ENCODE measurements around the gene GNAS.
A peak's percentile ranks its signal among the peaks of the same experiment; 100 is the strongest.

Gene GNAS

DNA sequence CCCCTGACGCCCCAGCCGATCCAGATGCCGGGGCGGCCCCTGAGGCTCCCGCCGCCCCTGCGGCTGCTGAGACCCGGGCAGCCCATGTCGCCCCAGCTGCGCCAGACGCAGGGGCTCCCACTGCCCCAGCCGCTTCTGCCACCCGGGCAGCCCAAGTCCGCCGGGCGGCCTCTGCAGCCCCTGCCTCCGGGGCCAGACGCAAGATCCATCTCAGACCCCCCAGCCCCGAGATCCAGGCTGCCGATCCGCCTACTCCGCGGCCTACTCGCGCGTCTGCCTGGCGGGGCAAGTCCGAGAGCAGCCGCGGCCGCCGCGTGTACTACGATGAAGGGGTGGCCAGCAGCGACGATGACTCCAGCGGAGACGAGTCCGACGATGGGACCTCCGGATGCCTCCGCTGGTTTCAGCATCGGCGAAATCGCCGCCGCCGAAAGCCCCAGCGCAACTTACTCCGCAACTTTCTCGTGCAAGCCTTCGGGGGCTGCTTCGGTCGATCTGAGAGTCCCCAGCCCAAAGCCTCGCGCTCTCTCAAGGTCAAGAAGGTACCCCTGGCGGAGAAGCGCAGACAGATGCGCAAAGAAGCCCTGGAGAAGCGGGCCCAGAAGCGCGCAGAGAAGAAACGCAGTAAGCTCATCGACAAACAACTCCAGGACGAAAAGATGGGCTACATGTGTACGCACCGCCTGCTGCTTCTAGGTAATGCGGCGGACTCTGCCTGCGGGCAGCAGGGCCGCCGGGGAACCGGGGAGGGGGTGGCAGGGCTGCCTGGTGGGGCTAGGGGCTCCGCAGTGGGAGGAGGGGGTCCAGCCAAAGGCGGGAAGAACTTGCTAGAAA lies 2.3 kb downstream of the GNAS start:
- no peak for DNase-seq

DNA sequence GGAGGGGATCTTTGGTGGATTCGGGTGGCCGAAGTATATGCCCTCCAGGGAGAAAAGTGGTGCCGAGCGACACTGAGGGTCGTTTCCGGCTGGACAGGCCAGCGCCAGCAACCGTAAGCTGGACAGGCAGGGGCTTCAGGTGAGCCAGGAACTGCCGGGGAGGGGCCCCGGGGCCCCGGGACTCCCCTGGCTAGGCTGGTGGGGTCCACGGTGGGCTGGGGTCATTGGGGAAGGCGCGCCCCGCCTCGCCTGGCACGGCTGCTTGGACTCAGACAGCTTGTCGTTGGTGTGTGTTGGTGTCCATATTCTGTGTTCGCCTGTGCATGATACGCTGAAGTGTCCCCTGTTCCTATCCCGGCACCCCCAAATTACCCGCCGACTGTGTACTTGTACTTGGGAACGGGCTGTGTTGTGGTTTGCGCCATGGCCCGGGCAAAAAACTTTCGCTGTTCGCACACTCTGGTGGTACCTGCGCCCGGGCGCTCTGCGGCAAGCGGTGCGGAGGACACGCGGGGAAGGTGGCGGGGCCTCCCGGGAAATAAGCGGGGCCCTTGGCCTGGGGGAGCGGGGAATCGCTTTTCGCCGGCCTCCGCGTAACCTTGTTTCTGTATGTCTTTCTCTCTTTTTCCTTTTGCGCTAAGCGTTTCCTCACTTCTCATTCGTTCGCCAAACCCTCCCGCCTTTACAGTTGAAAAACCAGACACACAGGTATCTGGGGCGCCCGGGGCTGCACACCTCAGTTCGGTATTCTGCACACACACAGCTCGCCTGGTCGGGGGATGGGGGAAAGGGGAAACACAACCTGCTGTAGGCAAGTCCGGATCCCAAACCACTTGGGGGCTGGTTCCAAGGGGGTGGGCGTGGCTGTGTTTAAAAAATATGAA lies 3.2 kb downstream of the GNAS start:
- no peak for DNase-seq

DNA sequence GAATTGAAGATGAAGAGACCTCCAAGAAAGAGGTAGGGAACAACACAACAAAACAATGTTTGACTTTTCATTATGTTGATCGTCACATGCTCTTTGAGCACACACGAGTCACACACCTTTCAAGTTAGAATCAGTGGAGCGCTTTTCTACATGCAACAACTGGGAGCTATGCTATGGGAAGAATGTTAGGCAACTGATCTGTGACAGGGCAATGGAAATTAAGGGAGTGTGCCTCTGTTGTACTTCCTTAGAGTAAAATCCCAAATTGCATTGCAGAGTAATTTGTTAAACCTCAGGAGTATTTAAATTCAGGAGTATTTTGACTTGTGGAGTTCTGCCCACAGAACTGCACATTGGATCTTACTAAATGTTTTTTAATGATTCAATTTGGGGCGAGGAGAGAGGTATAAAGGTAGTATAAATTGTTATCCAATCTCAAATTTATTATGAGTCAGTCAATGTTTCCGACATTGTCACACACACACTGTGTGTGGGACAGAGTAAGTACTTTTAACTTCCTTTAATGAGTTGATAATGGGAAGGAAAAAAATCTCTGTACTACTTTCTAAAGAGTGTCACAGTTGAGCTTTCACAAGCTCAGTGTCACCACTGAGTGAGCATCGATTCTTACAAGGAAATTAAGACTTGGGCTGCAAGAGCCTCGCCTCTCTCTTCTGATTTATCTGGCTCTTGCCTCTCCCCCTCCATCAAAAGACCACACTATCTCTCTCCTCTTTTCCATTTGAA lies 10.7 kb downstream of the GNAS start:
- no peak for DNase-seq

DNA sequence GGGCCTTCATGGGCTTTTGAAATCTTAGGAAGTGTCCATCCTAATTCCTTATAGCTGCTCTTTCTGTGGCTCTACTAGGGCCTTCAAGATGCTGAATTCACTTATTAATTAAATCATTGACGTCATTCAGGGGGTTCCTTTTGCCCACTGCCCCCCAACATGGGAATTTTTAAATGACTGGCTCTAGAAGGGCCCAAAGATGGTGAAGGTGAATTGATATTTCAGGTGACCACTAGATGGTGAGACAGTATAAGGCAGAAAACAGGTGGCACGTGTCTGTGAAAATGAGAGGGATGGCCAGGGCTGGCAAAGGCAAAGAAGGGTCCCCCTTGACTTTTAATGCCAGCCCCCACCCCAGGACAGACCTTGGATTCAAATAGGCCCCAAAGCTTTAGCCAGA lies 11.8 kb downstream of the GNAS start:
- DNase-seq: no peak

DNA sequence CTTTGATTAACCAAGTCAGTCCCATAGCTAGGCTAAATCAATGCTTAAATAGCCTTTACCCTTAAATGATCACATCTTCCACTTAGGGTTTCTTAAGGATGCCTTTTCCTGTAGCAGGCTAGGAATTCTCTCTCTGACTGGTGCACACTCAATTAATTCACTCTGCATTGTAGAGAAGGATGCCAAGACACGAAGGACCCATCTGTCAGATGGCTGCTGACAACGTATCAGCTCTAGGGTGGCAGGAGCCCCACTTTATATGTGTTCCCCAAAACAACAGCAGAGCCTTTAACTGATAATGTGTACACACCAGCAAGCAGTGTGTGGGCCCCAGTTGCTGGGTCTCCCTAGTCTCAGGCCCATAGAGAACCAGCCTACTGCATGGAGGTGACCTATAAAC lies 13.3 kb downstream of the GNAS start:
- no peak for DNase-seq

DNA sequence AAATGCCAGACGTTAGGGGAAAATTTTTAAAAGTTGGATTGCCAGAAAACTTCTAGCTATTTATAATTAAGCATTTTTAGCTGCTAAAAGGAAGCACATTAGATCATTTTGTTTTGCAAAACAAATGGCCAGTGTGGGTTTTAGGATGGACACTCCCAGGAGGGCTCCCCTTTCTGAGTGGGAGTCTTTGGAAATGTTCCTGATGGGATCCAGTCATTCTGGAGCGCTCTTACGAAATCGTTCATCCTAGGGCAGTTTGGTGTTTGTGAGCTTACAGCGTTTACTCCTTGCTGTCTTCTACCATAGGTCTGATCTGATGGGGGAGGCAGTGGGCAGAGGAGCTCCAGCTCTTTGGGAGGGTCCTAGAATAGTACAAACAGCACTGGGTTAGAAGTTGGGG lies 14.7 kb downstream of the GNAS start:
- DNase-seq: no peak

DNA sequence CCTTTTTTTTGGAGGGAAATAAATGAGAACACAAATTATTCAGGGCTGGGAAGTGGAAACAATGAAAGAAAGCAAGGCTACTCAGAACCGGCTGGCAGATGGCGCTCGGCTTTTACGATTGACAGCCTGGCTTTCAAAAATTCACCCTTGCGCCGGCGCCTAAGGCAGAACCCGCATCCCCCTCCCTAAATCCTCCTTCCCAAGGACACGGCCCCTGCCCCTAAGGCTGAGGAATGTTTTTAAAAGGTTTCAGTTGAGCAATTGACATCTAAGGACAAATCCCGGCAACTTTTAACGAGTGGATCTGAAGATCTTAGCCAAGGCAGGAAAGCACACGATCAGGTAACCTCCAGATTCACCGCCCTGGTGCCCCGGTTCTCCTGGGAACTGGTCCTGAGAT lies 16.3 kb downstream of the GNAS start:
- DNase-seq: no peak

DNA sequence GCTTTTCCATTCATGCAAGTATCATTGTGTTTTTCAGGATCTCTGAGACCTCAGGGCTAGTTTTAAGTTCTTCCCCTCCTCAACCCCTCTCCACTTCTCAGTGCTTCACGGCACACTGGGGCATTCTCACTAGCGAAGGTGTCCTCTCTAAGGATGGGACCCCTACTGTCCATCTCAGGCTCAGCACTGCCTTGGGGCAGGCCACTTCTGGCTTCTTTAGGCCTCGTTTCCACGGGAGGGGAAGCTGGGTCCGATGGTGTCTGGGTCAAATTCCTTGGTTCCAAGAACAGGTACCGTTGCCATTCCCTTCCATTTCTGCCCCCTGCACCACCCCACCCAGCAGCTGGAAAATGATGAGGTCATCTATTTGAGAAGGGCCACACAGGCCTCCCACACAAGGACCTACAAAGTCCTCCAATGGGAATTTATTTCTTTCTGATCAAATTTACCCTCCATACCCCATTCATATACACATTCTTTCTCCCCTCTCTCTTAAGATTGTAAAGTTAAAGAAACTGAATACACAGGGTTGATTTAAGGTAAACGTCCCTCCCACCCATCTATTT lies 17.2 kb downstream of the GNAS start:
- no peak for DNase-seq

DNA sequence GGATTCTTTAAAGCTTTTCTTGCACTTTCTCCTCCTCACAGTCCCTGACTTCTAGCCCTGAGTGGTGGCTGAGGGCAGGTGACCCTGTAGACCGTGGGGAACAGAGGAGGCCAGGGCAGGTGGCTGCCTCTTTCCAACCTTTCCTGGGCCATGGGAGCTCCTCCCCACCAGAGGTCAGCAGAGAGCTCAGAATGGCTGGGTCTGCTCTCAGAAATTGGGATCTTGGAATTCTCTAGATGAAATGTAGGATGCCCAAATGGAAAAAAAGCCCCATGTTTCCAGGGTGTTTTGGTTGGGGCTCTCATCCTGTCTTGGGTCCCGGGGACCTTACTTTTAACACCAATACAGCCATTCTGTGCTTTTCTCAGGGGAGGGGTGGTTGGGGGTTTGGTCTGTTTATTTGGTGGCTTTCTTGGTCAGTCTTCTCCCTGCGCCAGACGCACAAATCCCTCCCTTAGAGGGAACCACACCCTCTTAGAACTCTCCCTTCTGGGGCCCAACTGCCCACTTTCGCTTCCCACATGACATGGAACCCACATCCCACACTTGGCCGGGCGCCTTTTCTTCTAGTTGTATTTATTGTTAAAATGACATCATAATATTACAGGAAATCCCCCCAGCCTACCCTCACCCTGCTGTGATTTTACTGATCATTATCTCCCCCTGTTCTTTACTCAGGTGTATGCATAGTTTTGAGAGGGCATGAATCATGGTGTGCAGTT lies 17.9 kb downstream of the GNAS start:
- DNase-seq: peak; percentile 88

DNA sequence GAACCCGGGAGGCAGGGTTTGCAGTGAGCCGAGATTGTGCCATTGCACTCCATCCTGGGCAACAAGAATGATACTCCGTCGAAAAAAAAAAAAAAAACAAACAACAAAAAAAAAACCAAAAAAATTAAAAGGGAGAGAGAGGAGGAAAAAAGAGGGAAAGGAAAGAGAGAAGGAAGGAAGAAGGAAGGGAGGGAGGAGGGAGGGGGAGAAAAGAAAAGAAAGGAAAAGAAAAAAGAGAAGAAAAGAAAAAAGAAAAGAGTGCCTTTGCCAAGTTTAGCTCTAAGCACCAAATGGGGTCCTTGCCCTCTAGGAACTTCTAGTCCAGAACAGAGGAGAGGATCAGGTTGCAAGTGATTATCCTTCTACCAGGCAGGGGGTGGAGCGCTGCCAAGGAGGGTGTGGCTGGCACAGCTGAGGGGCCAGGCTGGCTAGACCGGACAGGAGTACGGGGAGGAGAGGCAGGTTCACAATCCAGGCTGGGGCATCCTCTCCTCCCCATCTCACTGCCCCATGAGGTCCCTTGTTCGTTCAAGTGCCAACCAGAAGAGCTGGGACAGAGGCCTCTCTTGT lies 19.1 kb downstream of the GNAS start:
- no peak for DNase-seq

DNA sequence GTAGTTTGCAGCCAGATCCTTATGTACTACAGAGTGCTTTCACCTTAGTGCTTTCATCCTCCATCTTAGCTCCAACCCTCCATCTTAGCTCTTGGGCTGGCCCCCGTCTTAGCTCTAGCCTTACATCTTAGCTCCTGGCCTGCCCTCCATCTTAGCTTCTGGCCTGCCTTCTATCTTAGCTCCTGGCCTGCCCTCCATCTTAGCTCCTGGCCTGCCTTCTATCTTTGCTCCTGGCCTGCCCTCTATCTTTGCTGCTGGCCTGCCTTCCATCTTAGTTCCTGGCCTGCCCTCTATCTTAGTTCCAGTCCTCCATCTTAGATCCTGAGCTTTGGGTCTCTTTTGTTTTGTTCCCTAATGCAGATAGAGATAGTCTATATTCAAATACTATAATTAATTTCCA lies 22.0 kb downstream of the GNAS start:
- DNase-seq: no peak

DNA sequence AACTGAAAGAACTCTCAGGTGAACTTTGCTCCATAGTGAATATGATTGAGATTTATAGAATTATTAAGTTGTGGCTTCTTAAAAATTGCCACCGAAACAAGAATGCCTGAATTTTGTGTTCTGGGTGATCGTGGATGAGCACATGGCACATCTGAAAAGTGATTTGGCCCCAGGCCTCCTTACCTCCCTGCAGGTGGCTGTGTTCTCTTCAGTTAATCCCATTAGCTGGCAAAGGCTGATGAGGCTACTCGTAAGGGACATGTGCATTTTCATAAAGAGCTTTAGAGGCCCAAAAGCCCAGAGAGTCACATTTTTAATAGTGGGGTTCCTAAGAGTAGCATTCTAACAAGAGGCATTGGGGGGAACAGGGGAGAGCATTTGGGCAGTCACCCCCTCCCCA lies 22.6 kb downstream of the GNAS start:
- DNase-seq: no peak

DNA sequence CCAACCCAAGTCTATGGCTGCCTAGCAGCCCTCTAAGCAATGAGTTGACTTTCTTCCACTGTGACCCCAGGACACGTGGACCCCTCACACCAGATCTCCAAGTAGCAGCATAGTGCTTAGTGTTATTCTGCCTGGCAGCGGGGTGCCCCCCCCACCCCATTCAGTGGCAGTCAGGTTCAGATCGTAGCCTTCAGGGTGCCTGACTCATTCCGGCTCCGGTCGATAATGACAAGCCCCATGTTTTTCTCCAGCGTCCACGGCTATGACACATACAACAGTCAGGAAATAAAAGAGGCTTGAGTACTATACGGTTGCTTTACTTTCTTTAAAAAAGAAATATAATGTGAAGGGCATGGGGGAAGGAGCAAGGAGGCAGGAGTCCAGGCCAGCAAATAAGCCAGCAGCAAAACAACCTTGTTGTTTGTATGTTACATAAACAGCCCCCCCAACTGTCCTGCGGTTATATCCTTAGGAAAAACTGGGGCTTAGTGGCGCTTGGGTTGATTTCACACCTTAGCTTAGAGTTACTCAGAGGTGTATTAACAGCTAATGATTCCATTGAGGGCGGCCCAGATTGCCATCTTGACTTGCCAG lies 23.1 kb downstream of the GNAS start:
- DNase-seq: no peak

DNA sequence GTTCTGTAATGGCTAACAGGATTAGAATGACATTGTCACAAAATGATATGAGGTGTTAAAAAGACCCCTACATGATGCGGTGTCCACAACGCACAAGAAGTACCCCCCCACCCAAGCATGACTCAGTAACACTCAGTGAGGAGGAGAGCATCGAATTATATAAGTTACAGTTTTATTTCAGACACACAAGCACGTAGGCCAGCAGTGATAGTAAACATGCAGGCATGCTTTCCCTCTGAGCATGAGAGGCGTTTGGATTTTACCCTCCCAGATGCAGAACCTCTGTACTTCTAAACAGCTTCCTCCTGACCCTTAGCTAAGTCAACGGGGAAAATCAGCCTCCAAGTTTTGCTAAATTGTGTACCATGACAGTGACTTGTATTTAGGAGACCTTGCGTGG lies 23.9 kb downstream of the GNAS start:
- DNase-seq: no peak

DNA sequence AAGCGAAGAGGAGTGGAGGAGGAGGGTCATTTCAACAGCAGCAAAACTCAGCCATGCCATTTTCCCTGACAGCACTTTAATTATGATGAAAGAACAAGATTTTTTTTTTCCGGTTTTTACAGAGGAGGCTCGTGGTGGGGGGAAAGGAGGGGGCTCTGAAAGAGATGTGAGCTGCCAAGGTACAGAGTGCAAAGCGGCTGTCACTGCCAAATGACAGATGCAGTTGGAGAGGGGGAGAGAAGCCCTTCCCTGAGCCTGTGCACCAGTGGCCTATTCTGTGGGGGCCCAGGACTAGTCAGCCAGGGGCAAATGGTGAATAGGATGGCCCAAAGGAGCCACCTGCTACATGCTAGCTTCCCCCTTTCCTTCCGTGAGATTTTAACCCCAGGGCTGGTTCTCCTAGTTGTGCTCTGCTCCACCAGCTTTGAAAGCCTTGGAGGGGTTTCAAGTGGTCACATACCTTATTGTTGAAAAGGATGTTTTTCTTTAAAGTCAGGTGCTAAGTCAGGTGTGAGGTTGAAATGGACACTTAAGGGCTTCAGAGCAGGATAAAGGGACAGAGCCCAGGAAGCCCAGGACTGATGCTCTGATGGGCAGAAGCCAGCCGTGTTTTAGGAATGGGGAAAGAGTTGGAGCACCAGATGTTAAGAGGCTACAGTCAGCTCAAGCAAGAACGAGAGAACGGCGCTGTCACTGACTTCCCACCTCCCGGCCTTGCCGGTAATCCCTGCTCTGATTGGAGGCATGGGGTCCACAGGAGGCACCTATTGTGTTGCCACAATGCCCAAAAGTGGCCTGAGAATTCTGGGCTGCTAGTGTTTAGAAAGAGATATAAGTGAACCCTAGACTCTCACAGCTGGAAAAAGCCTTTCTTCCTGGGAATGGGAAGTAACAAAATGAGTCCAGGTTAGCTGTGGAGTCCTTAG lies 24.8 kb downstream of the GNAS start:
- DNase-seq: no peak

DNA sequence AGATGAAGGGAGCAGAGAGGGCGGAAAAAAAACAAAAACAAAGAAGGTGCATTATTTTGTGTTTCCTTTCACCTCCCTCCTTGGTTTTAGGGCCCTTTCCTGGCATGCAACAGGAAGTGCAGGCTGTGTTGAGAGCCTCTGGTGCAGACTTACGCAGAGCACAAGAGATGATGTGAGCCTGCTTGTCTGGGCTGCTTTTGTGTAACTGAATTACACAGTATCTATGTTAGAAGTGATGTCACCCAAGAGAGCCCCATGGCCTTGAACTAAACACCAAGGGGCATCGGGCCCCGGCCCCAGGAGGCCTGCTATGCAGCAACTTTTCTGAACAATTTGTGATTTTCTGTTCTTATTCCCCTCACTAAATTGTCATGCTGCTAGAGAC lies 25.5 kb downstream of the GNAS start:
- no peak for DNase-seq

DNA sequence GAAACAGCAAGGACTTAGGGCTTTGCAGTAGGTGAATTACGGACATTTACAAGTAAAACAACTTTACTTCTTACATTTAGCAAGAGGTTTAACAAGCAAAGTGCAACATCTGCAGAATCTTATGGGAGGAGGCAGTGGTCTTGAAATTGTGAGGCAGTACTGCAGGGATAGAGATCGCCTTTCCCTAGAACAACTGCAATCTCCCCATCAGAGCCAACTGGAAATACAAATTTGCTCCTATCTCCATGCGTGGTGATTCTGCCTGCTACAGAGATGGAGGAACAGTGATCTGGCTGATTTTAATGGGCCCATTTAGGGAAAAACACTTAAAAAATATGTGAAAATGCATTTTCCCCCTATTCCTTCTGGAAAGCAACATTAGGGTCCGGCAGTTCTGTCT lies 25.9 kb downstream of the GNAS start:
- DNase-seq: no peak

DNA sequence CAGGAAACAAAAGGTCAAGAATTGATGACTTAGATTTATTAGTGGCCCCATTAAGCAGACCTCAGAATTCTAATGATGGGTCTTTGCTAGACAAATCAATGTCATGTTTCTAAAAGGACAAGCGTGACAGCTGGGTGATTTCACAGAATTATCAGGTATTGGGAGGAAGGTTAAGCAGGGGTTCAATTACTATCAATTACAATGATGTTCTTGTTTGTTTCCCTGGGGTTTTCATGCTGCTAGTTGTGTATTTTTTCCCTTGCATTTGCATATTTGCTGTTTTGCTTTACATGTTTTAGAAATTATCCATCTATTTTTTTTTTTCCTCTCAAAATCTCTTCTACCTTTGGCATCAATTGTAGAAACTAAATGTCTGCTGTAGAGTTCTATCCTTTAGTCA lies 27.9 kb downstream of the GNAS start:
- DNase-seq: no peak

DNA sequence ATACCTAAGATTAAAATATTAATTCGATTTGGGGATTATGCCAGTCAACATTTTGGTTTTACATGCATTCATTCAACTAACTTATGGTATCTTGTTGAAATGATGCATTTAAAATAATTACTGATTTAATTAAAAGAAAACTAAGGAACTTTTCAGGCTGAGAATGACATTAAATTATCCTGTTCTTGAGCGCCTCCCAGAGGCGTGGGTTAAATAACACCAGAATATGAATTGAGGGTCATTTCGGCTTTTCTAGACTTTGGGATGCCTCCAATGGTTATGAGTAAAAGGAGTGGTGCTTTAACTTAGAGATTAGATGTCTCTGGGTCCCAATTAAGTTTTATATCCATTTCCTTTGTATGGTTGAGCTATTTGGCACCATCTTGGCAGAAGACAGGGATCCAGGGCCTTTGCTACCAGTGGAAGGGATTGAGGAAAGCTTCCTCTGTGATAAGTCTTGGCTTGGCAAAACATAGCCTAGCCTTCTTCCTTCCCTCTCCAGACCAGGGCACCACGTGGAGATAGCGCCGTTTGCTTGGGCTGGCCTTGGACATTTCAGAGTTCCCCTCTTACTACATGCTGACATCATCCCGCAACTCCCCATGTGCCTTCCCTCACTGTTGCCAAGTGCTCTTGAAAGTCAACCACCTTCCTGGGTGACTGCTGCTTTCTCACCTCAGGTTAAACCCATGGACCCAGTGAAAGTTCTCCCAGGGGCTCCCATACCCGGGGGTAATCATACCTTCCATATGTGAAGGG lies 28.7 kb downstream of the GNAS start:
- DNase-seq: no peak

DNA sequence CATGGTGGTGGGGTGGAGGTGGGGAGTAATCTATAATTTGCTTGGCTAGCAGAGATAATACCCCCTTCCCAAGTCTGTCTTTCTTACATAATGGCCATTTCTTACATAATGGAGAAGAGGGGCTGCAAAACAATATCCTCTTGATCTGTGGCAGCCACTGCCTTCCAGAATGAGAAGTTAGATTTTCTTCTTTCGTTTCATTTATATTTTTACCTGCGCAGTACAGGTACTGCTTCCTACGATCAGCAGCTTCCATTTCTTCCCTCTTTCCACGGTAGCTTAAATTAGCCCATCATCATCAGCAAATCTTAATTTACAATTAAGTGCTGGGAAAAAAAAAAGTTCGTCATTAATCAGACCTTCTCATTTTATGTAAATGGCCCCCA lies 30.2 kb downstream of the GNAS start:
- DNase-seq: no peak

Data from right forelimb (tissue), 1 donor.